ENCODE data around the gene PHACTR3. TPM values are rescaled to one million over a fixed set of nuclear protein-coding genes. Genes with fewer than 3 reads are reported as not detected.

The PHACTR3 gene
- total RNA-seq, 1 experiment from 2014 or later: not detected

- no TSS peak for BruUV-seq (replicated peaks)
- Histone ChIP-seq H3K4me2 (ENCODE audit: low read length) (no peak overlapping the region), H3K4me1 (ENCODE audit: control insufficient read depth in 1 of 2, insufficient read depth in 2 of 2, low read length in 2 of 2) (no peaks in the 10 kb centered on the region), H3K4me3 (replicated peaks in 1 of 2; ENCODE audit: low read depth in 1 of 2, low read length in 2 of 2) (no peak overlapping the region), H3K27me3 (ENCODE audit: insufficient read depth, low read length) (peaks cover 48% of the 10 kb centered on the region), H3K79me2 (ENCODE audit: insufficient read depth, low read length) (no peaks in the 10 kb centered on the region), H3K9ac (ENCODE audit: low read length) (no peak overlapping the region), H3K9me3 (ENCODE audit: control insufficient read depth in 1 of 2, insufficient read depth in 1 of 2, low read depth in 1 of 2, low read length in 2 of 2) (no peaks in the 10 kb centered on the region), H3K36me3 (ENCODE audit: control insufficient read depth in 1 of 2, insufficient read depth in 2 of 2, low read length in 2 of 2) (no peaks in the 10 kb centered on the region), H2AFZ (ENCODE audit: low read depth, low read length, poor library complexity, severe bottlenecking) (no peak overlapping the region), H4K20me1 (ENCODE audit: insufficient read depth) (no peaks in the 10 kb centered on the region), H3K9me2 (ENCODE audit: insufficient read depth) (no peaks in the 10 kb centered on the region), H3K27ac (ENCODE audit: low read depth, low read length) (no peak overlapping the region)
- POLR2A ChIA-PET: no interaction called here
- intact Hi-C loops (cut with micrococcal nuclease): no loop called here
- RAD21 ChIA-PET (ENCODE audit: low non-redundant PET in 1 of 2, low total read pairs in 2 of 2, uncharacterized antibody in 2 of 2, unreplicated experiment in 2 of 2): no interaction called here
- DNase-seq (ENCODE audit: low read depth, low spot score) (no peak), ATAC-seq (no peak)
- no peak for TF ChIP-seq JUND (IDR thresholded peaks at IDR 0.05)
- no peak for TF ChIP-seq ZNF274 (IDR thresholded peaks at IDR 0.05; ENCODE audit: low read depth, low read length)
- TF ChIP-seq MAX (IDR thresholded peaks at IDR 0.05): no peak
- TF ChIP-seq SIN3A (IDR thresholded peaks at IDR 0.05; ENCODE audit: low read depth): no peak
- TF ChIP-seq CBX3 (IDR thresholded peaks at IDR 0.05; ENCODE audit: low read depth): no peak
- no peak for TF ChIP-seq SP1 (IDR thresholded peaks at IDR 0.05; ENCODE audit: low read depth)
- CTCF ChIA-PET: no interaction called here
Measured at GRCh38 chr20:59630526-59630925, 26.2 kb downstream of the PHACTR3 start.

GRCh38 chr20:59631751-59632540, 27.6 kb downstream of the PHACTR3 start:
- POLR2A ChIA-PET: no interaction called here
- H2AFZ ChIP-seq (ENCODE audit: low read depth, low read length, poor library complexity, severe bottlenecking): no peak overlapping the region
- no peak overlapping the region for H3K9ac ChIP-seq (ENCODE audit: low read length)
- intact Hi-C loops (cut with micrococcal nuclease): no loop called here
- H3K36me3 ChIP-seq (ENCODE audit: control insufficient read depth in 1 of 2, insufficient read depth in 2 of 2, low read length in 2 of 2): no peaks in the 10 kb centered on the region
- RAD21 ChIA-PET (ENCODE audit: low non-redundant PET in 1 of 2, low total read pairs in 2 of 2, uncharacterized antibody in 2 of 2, unreplicated experiment in 2 of 2): no interaction called here
- BruUV-seq (replicated peaks): no TSS peak
- DNase-seq (ENCODE audit: low read depth, low spot score) (no peak), ATAC-seq (no peak)
- H3K9me3 ChIP-seq (ENCODE audit: control insufficient read depth in 1 of 2, insufficient read depth in 1 of 2, low read depth in 1 of 2, low read length in 2 of 2): no peaks in the 10 kb centered on the region
- H3K4me1 ChIP-seq (ENCODE audit: control insufficient read depth in 1 of 2, insufficient read depth in 2 of 2, low read length in 2 of 2): no peaks in the 10 kb centered on the region
- H3K27me3 ChIP-seq (ENCODE audit: insufficient read depth, low read length): peaks cover 55% of the 10 kb centered on the region
- CTCF ChIA-PET: no interaction called here
- H3K9me2 ChIP-seq (ENCODE audit: insufficient read depth): no peaks in the 10 kb centered on the region
- H4K20me1 ChIP-seq (ENCODE audit: insufficient read depth): no peaks in the 10 kb centered on the region
- H3K4me3 ChIP-seq (replicated peaks in 1 of 2; ENCODE audit: low read depth in 1 of 2, low read length in 2 of 2): no peak overlapping the region
- no peak overlapping the region for H3K27ac ChIP-seq (ENCODE audit: low read depth, low read length)
- H3K4me2 ChIP-seq (ENCODE audit: low read length): no peak overlapping the region
- H3K79me2 ChIP-seq (ENCODE audit: insufficient read depth, low read length): no peaks in the 10 kb centered on the region
- no peak for TF ChIP-seq EZH2 (IDR thresholded peaks at IDR 0.05)
- no peak for TF ChIP-seq SIN3A (IDR thresholded peaks at IDR 0.05; ENCODE audit: low read depth)
- TF ChIP-seq MAX (IDR thresholded peaks at IDR 0.05): no peak
- TF ChIP-seq EGR1 (IDR thresholded peaks at IDR 0.05; ENCODE audit: low read depth): no peak
- no peak for TF ChIP-seq CEBPB (IDR thresholded peaks at IDR 0.05; ENCODE audit: low read depth)
- TF ChIP-seq YY1 (IDR thresholded peaks at IDR 0.05; ENCODE audit: extremely low read depth, insufficient replicate concordance, low read depth, low read length): no peak
- no peak for TF ChIP-seq SP1 (IDR thresholded peaks at IDR 0.05; ENCODE audit: low read depth)
- no peak for TF ChIP-seq ZBTB33 (IDR thresholded peaks at IDR 0.05; ENCODE audit: extremely low read depth, insufficient replicate concordance, low read length)
- no peak for TF ChIP-seq TCF7L2 (IDR thresholded peaks at IDR 0.05; ENCODE audit: borderline replicate concordance, extremely low read depth, insufficient read depth, insufficient read length)
- TF ChIP-seq REST (IDR thresholded peaks at IDR 0.05; ENCODE audit: low read depth): no peak
- TF ChIP-seq RAD21 (IDR thresholded peaks at IDR 0.05; ENCODE audit: low read depth): no peak

Measured in HCT116 (cell line).